HG03520 (cell line): ENCODE measurements around the gene LDB2.
"Not testable (repeated sequence)": the region's sequence is repeated elsewhere in the genome, so short reads cannot be mapped to it uniquely, and the experiment has no call there.

ENCODE experiments used
- ATAC-seq: cut with Tn5 transposase; IDR thresholded peaks from one replicate; pipeline ENCODE4 v1.9.1; 2021; ENCODE audit warnings: mild to moderate bottlenecking, moderate library complexity; ENCODE audit not compliant: unreplicated experiment

LDB2 gene

DNA sequence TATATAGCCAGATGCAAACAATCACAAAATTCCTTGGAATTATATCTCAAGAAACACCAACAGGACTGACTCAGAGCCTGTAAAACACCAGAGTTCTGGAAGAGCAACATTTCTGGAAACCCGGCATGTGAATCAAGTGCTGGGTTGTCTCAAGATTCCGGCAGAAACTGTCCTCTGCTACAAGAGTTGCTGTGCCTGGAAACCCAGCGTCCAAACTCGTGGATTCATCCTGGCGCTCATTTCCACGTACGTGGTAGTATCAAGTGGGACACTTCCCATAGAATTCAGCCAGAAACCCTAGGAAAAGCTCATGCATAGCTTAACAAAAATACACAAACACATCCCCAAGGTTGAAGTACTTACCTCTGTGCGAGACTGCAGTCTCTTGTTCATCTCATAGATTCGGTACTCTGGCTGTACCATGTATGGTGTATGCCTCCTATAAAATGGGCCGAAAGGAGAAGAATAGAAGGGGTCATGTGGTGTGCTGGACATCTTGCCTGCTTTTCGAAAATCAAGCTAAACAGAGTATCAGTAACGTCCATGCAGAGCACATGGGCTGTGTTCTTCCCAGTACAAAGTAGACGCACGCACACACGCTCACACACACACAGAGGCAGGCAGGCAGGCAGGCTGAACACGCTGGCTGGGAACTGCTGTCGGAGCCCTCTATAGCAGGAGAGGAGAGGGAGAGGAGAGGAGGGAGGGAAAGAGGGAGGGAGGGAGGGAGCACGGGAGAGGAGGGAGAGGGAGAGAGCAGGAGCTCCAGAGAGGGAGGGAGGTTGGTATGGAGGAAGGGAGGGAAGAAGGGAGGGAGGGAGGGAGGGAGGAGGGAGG is at the start of gene LDB2:
Gene LDB2, minus strand, starts transcription at position 655 of the 837 bp plus-strand sequence.
- no peak for ATAC-seq

DNA sequence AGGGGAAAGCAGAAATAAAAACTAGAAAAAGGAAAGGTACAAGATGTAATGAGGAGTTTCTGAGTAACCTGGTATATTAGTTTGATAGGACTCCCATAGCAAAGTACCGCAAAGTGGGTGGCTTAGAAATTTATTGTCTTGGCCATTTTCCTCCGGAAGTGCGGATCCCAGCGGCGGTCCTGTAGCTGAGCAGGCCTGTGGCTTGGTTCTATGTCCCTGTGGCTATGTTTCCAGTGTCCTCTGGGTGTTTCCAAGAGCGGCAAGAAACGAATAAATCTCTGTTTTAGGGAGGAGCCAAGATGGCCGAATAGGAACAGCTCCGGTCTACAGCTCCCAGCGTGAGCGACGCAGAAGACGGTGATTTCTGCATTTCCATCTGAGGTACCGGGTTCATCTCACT is 44.0 kb upstream of the LDB2 start:
- no peak for ATAC-seq

DNA sequence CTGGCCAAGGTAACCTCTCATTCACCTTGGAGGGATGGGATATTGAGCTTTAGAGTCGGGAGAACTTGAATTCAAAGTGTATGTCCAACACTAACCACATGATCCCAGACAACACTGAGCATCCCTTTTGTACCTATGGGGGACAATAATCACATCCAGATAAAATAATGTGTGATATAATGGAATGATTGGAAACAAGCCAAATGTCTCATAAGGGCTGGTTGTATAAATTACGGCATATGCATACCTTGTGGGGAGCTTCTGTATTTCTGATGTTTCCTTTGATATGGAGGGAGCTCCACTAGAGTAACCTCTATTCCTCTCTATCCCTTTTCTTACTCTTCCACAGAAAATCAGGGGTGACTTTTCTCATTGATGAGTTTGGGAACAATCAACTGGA is 40.7 kb upstream of the LDB2 start:
- no peak for ATAC-seq

DNA sequence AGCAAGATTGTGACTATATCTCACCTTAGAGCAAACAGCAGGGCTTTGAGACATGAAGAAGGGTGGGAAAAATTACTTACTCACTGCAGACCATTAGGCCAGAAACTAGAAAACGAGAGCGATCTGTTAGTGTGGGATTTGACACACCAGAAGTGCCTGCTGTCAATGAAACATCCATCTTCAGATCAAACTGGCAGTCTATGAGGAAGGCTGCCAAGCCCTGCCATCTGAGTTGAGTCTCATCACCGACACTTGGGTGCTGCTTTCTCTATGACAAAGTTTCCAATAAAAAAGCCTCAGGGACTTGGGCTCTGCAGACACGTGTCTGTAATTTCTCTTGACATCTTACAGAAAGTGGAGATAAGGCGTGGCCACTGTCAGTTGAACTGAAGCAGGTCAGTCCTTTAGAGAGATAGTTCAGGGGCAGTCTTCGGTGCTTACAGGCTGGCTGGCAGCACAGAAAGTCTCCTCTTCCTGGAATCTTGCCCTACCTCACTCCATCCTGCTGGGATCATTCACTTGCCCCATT is 40.1 kb upstream of the LDB2 start:
- no peak for ATAC-seq

DNA sequence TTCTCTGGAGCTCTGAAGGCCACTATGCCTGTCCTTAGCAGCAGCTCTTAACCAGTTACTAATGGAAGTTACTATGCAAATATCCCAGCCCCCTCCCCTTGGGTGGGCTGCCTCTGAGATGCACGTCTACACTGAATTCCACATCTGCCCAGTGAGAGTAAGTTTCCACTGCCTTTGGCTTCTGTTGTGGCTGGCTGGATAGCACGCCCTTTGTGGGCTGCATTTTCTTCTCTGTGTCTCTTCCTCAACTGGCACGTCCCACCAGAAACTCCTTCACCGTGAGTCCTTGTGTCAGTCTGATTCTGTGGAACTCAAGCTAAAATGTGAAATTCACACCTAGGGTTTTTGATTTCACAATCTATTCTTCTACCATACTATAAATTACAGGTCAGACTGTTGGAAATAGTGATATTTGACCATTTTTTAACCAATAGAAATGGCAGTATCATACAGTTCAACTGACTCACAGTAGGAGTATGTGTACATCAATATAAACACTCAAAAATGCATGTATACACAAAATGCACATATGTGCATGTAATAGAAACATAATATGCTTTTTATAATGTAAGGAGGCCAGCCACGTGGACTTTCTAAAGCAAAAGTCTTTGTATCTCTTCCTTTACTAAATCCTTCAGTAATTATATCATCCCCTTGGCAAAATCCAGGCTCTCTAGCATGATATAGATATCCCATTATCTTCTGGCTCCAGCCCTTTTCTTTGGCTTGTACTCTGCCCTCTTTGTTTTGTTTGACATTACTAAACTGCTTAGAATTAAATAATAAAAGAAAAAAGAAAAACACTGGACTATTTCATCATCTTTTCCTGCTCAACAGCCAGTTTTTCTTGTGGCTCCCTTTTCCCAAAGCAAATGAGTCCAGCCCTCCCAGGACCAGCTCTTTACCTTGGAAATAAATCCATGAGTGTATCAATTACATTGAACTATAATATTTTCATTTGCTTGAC is 33.2 kb upstream of the LDB2 start:
- no peak for ATAC-seq

DNA sequence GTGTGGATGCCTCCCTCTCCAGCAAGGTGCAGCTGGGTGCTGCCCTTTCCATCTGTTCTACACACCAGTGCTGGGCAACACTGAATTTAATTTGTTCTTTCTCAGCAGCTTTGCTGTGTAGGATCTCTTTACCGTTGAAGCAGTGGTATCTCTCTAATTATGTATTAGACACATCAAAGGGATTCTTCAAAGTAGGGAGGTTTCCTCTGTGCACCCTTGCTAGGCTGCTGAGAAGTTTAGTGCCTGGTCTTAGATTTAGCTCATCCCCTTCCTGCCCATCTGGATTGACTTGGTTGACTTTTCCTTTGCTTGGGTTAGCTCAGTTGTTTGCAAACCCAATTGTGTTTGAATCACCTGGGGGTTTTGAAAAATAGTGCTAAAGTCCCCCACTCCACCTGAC is 27.8 kb upstream of the LDB2 start:
- ATAC-seq = no peak

DNA sequence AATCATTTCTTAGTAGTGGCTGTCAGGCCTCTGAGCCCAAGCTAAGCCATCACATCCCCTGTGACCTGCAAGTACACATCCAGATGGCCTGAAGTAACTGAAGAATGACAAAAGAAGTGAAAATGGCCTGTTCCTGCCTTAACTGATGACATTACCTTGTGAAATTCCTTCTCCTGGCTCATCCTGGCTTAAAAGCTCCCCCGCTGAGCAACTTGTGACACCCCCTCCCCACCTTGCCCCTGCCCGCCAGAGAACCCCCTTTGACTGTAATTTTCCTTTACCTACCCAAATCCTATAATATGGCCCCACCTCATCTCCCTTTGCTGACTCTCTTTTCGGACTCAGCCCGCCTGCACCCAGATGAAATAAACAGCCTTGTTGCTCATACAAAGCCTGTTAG is 20.3 kb upstream of the LDB2 start:
- ATAC-seq = not testable (repeated sequence)

DNA sequence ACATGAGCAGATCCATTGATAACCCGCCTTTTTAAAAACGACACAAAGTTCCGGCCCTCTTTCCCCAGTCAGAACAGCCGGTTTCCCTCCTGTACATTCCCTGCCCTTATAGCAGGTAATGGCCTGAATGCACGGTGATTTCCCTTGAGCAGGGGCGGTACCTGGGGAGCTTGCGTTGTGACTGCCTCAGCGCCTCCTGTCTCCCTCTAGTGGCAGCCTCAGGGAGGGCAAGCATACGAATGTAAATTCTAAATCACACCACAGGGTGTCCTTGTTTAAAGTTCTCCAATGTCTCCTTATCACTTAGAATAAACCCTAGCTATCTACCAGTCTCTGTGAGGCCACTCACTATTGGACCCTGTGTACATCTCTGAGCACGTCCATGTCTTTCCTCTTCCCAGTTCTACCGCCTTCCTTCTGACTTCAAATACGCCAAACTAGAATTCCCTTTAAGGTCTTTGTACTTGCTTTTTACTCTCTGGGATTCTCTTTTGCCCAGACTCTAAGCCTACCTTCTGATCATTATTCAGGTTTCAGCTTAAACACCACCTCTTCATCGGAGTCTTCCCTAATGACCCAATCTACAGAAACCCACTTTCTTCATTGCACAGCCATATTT is 18.4 kb upstream of the LDB2 start:
- peak; percentile 100 for ATAC-seq

DNA sequence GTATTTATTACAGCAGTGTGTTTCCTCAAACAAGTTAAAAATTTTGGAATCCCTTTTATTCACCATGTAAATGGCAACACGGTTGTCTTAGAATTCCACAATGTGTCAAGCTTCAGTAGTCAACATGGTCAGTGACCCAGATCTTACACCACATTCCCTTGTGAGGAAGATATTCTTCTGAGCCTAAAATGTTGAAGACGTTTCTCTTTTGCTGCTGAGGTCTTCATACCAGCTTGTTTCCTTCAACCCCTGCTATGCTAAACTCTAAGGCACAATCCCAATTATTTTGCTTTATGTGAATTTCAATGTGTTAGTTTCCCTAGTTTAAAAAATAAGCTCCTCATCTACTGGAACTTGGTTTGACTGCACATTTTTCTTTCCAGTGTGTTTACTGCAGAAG is 17.6 kb upstream of the LDB2 start:
- ATAC-seq = no peak

DNA sequence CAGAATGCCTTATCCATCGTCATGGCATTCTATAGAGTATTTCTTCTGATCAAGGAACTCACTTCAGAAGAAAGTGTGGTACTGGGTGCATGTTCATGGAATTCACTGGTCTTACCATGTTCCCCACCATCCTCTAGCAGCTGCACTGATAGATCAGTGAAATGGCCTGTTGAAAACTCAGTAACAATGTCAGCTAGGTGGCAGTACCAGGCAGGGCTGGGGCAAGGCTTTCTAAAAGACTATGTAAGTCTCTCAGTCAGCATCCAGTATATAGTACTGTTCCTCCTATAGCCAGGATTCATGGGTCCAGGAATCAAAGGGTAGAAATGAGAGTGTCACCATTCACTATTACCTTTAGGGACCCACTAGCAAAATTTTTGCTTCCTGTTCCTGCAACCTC is 15.8 kb upstream of the LDB2 start:
- no peak for ATAC-seq

DNA sequence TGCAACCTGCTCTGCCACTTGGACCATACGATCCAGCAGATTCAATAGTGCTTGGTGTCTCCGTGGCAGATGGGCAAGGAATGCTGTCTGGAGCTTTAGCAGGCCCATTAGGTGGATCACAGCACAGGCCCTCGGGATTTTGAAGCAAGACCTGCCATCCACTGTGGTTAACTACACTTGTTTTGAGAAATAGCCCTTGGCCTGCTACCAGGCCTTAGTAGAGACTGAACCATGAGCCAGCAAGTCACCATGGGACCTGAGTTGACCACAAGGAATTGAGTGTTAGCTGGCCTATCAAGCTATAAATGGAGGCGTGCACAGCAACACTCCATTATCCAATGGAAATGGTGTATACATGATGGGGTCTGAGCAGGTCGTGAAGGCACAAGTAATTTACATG is 14.5 kb upstream of the LDB2 start:
- ATAC-seq = no peak

DNA sequence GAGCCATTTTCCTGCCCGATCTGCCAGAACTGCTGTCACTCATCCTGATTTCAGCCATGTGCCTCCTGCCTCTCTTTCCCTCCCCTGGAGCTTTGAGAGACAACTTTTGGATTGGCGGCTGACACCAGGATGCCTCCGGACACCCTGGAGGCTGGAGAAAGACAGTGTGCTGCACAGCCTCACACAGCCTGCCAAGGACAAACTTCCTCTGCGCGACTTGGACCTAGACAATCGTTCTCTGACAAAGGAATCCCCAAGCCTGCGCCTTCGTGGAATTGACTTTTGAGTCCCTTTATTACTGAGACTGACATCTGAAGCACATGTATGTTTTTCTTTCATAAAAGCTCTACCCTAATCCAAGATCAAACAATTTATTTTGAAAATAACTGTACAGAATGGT is 10.8 kb upstream of the LDB2 start:
- ATAC-seq = no peak

DNA sequence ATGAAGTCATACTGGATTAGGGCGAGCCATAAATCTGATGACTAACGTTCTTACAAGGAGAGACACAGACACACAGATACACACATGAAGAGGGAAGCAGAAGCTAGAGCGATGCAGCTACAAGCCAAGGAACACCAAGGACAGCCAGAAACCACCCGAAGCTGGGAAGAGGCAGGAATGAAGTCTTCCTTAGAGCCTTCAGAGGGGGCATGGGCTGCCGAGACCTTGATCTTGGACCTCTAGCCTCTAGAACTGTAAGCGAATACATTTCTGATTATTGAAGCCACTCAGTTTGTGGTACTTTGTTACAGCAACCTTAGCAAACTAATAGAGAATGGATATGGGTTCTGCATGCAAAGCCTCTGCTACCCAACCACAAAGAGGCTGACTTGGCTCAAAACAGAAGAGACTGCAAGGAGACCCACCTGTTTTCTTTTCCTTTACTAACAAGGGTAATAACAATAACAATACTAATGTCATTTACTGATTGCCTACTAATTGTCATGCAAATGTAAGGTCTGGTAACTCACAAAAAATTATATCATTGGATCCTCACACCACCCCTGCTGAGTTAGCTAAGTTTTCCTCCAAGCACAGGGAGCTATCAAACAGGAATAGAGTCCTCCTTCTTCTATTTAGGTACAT is 10.1 kb upstream of the LDB2 start:
- no peak for ATAC-seq

DNA sequence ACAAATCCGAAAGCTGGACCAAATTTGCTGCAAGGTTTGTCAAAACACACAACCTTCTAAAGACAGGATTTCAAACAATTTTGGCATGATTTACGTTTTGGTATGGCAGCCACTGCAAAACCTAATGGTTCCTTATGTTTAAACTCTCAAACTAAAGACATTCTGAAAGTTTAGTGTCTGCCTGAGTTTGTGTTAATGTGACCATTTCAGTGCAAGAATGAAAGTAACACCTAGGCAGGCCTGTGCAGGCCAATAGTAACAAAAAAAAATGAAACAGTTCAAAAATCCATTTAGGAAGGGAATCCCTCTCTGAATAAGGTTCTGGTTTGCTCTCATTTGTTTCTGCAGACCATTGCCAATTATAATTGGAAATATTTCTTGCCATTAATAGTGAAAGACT is 1.9 kb upstream of the LDB2 start:
- no peak for ATAC-seq

DNA sequence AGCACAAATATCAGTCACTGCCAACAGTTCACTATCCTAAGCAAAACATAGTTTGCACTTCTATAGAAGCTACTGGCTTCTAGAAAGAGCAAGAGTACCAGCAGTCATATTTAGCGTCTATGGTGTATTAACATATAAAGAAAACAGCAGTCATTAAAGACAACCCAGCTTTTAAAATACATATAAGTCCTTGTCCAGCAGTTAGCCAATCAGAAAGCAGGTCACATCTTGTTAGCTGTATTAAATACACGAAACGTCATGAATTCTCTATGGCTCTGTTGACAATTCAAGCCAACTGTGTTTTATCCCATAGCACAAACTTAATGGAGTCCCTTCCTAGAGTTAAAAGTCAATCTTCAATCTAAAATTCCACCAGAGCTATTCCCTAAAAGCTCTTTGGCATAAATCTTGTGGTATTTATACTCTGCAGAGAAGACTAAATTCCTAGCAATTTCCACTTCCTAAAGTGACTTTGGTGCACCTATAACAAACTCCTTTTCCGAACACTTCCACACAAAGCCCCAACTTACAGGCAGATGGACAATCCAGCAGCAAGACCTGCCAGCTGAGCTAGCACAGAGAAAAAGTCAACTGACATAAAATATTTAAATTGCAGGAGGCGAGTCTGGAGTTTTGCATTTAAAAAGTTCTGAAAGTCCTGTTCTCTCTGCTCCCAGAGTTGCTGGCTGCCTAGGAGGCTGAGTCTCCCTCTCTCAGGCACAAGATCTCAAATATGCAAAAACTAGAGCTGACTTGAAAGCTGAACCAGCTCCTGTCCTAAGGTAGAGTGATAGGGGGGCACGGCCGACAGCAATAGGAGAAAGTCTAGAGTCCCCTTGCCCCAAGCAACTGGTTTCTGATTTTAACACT is 1.3 kb downstream of the LDB2 start:
- no peak for ATAC-seq

DNA sequence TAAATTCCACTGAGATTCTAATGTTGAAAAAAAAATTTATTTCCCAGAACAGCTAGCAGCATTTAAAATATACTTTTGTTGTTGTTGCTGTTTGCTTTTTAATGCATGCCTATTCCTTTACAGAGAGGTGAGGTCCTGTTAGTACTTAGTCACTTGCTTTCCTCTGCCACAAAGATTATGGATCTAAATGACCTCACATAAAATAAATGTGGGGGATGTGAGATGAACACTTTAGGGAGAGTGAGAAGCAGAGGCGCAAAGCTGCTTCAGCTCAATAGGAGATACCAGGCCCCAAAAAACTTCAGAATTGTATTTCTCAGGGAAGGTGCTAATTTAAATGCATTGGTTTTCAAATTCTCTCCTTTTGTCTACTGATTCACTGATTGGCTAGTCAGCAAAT is 4.0 kb downstream of the LDB2 start:
- ATAC-seq = no peak

DNA sequence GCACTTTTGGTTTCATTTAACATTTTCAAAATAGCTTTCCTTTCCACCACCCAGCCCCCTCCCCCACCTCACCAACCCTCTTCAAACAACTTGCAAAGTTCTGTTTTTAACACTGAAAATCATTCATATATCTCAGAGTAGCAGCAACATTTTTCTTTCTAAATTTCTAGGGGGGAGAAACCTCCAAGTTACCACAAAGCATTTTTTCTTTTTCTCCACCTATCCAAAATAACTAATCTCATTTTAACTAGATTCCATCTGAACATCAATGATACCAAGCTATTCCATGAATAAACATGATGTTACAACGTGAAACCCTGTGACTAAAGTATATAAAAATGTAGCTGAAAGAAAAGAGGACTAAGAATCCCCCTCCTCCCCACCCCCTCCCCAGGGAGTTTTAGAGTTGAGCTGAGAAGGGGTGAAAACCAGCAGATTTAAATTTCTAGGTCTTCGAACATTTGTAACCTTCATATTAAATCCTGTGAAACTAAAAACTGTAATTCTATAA is 5.2 kb downstream of the LDB2 start:
- no peak for ATAC-seq

DNA sequence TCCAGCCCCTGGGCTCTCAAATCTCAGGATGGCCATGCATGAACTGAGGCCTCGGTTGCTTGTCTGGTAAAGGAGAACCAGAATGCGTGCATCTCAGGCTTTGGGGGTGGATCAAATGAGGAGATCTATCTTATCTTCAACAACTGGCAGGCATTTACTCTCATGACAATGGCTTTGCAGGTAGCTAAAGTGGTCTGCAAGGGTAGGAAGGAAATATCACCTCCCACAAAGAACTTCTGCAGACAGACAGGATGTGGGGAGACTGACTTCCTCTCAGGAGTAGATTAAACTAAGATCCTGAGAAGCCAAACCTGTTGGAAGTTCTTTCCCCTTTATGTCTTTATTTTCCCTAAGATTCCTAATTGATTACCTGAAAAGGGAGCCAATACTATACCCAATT is 7.8 kb downstream of the LDB2 start:
- no peak for ATAC-seq

DNA sequence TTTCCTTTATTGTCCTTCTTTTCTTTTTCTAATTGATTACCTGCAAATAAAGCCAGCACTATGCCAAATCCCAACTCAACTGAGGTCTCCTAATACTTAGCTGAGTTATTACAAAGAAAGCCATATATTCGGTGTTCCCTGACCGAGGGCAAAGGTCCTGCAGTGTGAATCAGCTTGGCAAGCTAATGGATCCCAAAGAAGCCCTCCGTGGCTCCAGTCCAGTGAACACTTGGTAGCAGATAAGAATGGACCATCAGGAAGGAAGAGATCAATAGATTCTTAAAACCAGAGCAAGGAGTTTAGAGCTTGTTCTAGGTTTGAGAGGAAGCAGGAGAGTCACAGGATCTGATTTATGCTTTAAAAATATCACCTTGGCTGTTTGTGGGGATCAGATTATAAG is 8.5 kb downstream of the LDB2 start:
- ATAC-seq = no peak

DNA sequence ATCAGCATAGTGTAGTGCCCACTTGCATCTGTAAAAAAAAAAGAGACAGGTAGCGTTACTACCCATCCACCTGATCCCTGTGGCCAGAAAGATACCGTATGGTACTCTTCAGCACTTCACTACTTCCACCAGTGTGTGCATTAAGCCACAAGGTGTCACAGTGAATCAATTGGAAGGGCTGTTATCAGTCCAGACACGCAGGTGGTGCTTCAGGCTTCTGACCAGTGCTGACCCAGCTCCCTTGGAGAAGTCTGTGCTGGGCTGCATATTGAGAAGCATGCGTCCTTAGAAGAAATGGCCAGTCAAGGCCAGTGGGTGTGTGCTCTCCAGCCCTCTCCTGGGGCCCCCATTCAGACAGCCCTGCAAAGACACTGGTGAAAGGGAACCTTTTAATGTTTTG is 10.6 kb downstream of the LDB2 start:
- no peak for ATAC-seq
